Measurements from ENCODE around the gene MRPL2. TPM values are rescaled to one million over a fixed set of nuclear protein-coding genes. Genes with fewer than 3 reads are reported as not detected.

MRPL2 gene
- total RNA-seq, 1 experiment from 2014 or later = 34.3 TPM

GRCh38 chr6:43013843-43014433 is 45.3 kb downstream of the MRPL2 start, which contains the start of the genes KLHDC3 and MEA1:
KLHDC3 (plus strand) TSS chr6:43014249; CDS start chr6:43017193, 2,944 bp downstream.
MEA1 (minus strand) TSS chr6:43013946; CDS start chr6:43013813, 133 bp downstream.
- H3K27me3 ChIP-seq (replicated peaks) = no peaks in the 10 kb centered on the region
- DNase-seq (ENCODE audit: low read depth in 1 of 2, low spot score in 2 of 2) = peak; percentile 99 to 100
- no peaks in the 10 kb centered on the region for H3K9me3 ChIP-seq (replicated peaks)
- peaks cover 73% of the 10 kb centered on the region for H3K36me3 ChIP-seq
- H3K4me1 ChIP-seq (replicated peaks) = peaks cover 7% of the 10 kb centered on the region; the same call in 1 of the 2 replicates
- H3K27ac ChIP-seq = peak within 1 kb of the TSS; percentile 53
- H3K4me3 ChIP-seq = peak within 1 kb of the TSS; percentile 59

GRCh38 chr6:43013097-43013842 is 46.0 kb downstream of the MRPL2 start:
- Histone ChIP-seq H3K27ac (peak overlapping the region; percentile 22; the same call in 1 of the 2 replicates), H3K36me3 (peaks cover 73% of the 10 kb centered on the region), H3K9me3 (replicated peaks) (no peaks in the 10 kb centered on the region), H3K4me3 (peak overlapping the region; percentile 59), H3K27me3 (replicated peaks) (no peaks in the 10 kb centered on the region), H3K4me1 (replicated peaks) (peaks cover 7% of the 10 kb centered on the region; the same call in 1 of the 2 replicates)
- peak in 1 of 2 experiments; percentile 26 for DNase-seq (ENCODE audit: low read depth in 1 of 2, low spot score in 2 of 2)

- no peak overlapping the region; the same call in 1 of the 2 replicates for H3K4me3 ChIP-seq
- H3K4me1 ChIP-seq (replicated peaks) = peaks cover 7% of the 10 kb centered on the region; the same call in 1 of the 2 replicates
- H3K27ac ChIP-seq = no peak overlapping the region
- H3K9me3 ChIP-seq (replicated peaks) = no peaks in the 10 kb centered on the region
- DNase-seq (ENCODE audit: low read depth in 1 of 2, low spot score in 2 of 2) = no peak
- no peaks in the 10 kb centered on the region for H3K27me3 ChIP-seq (replicated peaks)
- H3K36me3 ChIP-seq = peaks cover 73% of the 10 kb centered on the region
Observed at GRCh38 chr6:43012364-43012763, 46.9 kb downstream of the MRPL2 start.

- no peak for DNase-seq (ENCODE audit: low read depth in 1 of 2, low spot score in 2 of 2)
- H3K9me3 ChIP-seq (replicated peaks) = no peaks in the 10 kb centered on the region
- H3K36me3 ChIP-seq = peaks cover 71% of the 10 kb centered on the region
- H3K27ac ChIP-seq = no peak overlapping the region
- peaks cover 7% of the 10 kb centered on the region; the same call in 1 of the 2 replicates for H3K4me1 ChIP-seq (replicated peaks)
- H3K27me3 ChIP-seq (replicated peaks) = no peaks in the 10 kb centered on the region
- H3K4me3 ChIP-seq = no peak overlapping the region
Observed at GRCh38 chr6:43011207-43011606, 48.0 kb downstream of the MRPL2 start.

- Histone ChIP-seq H3K9me3 (replicated peaks) (no peaks in the 10 kb centered on the region), H3K4me1 (replicated peaks) (peaks cover 7% of the 10 kb centered on the region; the same call in 1 of the 2 replicates), H3K27ac (no peak overlapping the region), H3K4me3 (no peak overlapping the region), H3K36me3 (peaks cover 77% of the 10 kb centered on the region), H3K27me3 (replicated peaks) (no peaks in the 10 kb centered on the region)
- DNase-seq (ENCODE audit: low read depth in 1 of 2, low spot score in 2 of 2) = peak in 1 of 2 experiments; percentile 28
Observed at GRCh38 chr6:43009124-43009523, 50.1 kb downstream of the MRPL2 start.

GRCh38 chr6:43007126-43007525 is 52.1 kb downstream of the MRPL2 start:
- no peak for DNase-seq (ENCODE audit: low read depth in 1 of 2, low spot score in 2 of 2)
- no peaks in the 10 kb centered on the region for H3K27me3 ChIP-seq (replicated peaks)
- no peaks in the 10 kb centered on the region for H3K9me3 ChIP-seq (replicated peaks)
- no peak overlapping the region for H3K27ac ChIP-seq
- no peaks in the 10 kb centered on the region for H3K4me1 ChIP-seq (replicated peaks)
- H3K36me3 ChIP-seq = peaks cover 78% of the 10 kb centered on the region
- no peak overlapping the region for H3K4me3 ChIP-seq

GRCh38 chr6:43006251-43006650 is 53.0 kb downstream of the MRPL2 start:
- Histone ChIP-seq H3K36me3 (peaks cover 69% of the 10 kb centered on the region), H3K4me3 (no peak overlapping the region), H3K27me3 (replicated peaks) (no peaks in the 10 kb centered on the region), H3K27ac (no peak overlapping the region), H3K9me3 (replicated peaks) (no peaks in the 10 kb centered on the region), H3K4me1 (replicated peaks) (no peaks in the 10 kb centered on the region)
- no peak for DNase-seq (ENCODE audit: low read depth in 1 of 2, low spot score in 2 of 2)

GRCh38 chr6:43005844-43006243 is 53.4 kb downstream of the MRPL2 start:
- Histone ChIP-seq H3K27me3 (replicated peaks) (no peaks in the 10 kb centered on the region), H3K4me3 (no peak overlapping the region), H3K36me3 (peaks cover 69% of the 10 kb centered on the region), H3K9me3 (replicated peaks) (no peaks in the 10 kb centered on the region), H3K27ac (no peak overlapping the region), H3K4me1 (replicated peaks) (no peaks in the 10 kb centered on the region)
- DNase-seq (ENCODE audit: low read depth in 1 of 2, low spot score in 2 of 2) = no peak

Other genes starting within 250 kb of the MRPL2 start
- gene RPL7L1, start 179.8 kb downstream of the MRPL2 start, total RNA-seq (2014; rRNA removed; shearing (Covaris generic)) = 90.0 and 114 TPM in 2 replicates
- gene PTCRA, start 143.4 kb downstream of the MRPL2 start, total RNA-seq (2014; rRNA removed; shearing (Covaris generic)) = not detected in 2 replicates
- 34.3 and 55.2 TPM in 2 replicates for gene CNPY3, start 130.0 kb downstream of the MRPL2 start, total RNA-seq (2014; rRNA removed; shearing (Covaris generic))
- 0.58 TPM in 1 of 2 replicates, not detected in the other for gene GNMT, start 98.7 kb downstream of the MRPL2 start, total RNA-seq (2014; rRNA removed; shearing (Covaris generic))
- 25.1 and 30.0 TPM in 2 replicates for gene PEX6, start 80.3 kb downstream of the MRPL2 start, total RNA-seq (2014; rRNA removed; shearing (Covaris generic))
- gene PPP2R5D, start 74.9 kb downstream of the MRPL2 start, total RNA-seq (2014; rRNA removed; shearing (Covaris generic)) = 63.4 and 78.4 TPM in 2 replicates
- 118 and 134 TPM in 2 replicates for gene MEA1, start 45.5 kb downstream of the MRPL2 start, total RNA-seq (2014; rRNA removed; shearing (Covaris generic))
- 109 and 118 TPM in 2 replicates for gene KLHDC3, start 45.2 kb downstream of the MRPL2 start, total RNA-seq (2014; rRNA removed; shearing (Covaris generic))
- 143 and 184 TPM in 2 replicates for gene RRP36, start 37.8 kb downstream of the MRPL2 start, total RNA-seq (2014; rRNA removed; shearing (Covaris generic))
- 13.7 and 18.8 TPM in 2 replicates for gene CUL7, start 5.6 kb downstream of the MRPL2 start, total RNA-seq (2014; rRNA removed; shearing (Covaris generic))
- gene KLC4, start 197 bp upstream of the MRPL2 start, total RNA-seq (2014; rRNA removed; shearing (Covaris generic)) = 9.7 and 10.5 TPM in 2 replicates
- 60.6 and 87.0 TPM in 2 replicates for gene PTK7, start 16.9 kb upstream of the MRPL2 start, total RNA-seq (2014; rRNA removed; shearing (Covaris generic))
- 37.8 and 47.8 TPM in 2 replicates for gene SRF, start 111.8 kb upstream of the MRPL2 start, total RNA-seq (2014; rRNA removed; shearing (Covaris generic))
- 8.3 and 15.7 TPM in 2 replicates for gene CUL9, start 122.8 kb upstream of the MRPL2 start, total RNA-seq (2014; rRNA removed; shearing (Covaris generic))
- 35.7 and 71.5 TPM in 2 replicates for gene DNPH1, start 170.0 kb upstream of the MRPL2 start, total RNA-seq (2014; rRNA removed; shearing (Covaris generic))
- not detected in 2 replicates for gene TTBK1, start 184.0 kb upstream of the MRPL2 start, total RNA-seq (2014; rRNA removed; shearing (Covaris generic))
- not detected in 2 replicates for gene SLC22A7, start 238.8 kb upstream of the MRPL2 start, total RNA-seq (2014; rRNA removed; shearing (Covaris generic))
- not detected in 2 replicates for gene CRIP3, start 249.4 kb upstream of the MRPL2 start, total RNA-seq (2014; rRNA removed; shearing (Covaris generic))

Data from SJSA1 (cell line).